Neural cell (in vitro differentiated cells): ENCODE results near the gene NR5A2. TPM values are rescaled to one million over a fixed set of nuclear protein-coding genes. Genes with fewer than 3 reads are reported as not detected.

Source experiments
- H2AFZ ChIP-seq: fragments of 200-600, 300-800 bp; sonication (generic), shearing (Covaris generic); 2 replicates; pipeline ENCODE4 v1.6.0; 2014; ENCODE audit warnings: low read depth, mild to moderate bottlenecking, antibody characterized with exemption, low read length, moderate library complexity
- H3F3A ChIP-seq: fragments of 200-600 bp; shearing (Covaris generic); 2 replicates; pipeline ENCODE4 v1.6.1; 2016; ENCODE audit warnings: mild to moderate bottlenecking, moderate library complexity, mixed read lengths, antibody characterized with exemption, low read length; ENCODE audit not compliant: insufficient read depth, poor library complexity, severe bottlenecking
- H3K27ac ChIP-seq: fragments of 200-600, 300-800 bp; sonication (generic), shearing (Covaris generic); 2 replicates; pipeline ENCODE4 v1.5.1; 2014; ENCODE audit warnings: mild to moderate bottlenecking, low read length, moderate library complexity
- H3K27me3 ChIP-seq: fragments of 300-800, 200-600 bp; sonication (generic), shearing (Covaris generic); 2 replicates; pipeline ENCODE4 v1.6.0; 2014; ENCODE audit warnings: mild to moderate bottlenecking, low read depth, low read length, moderate library complexity; ENCODE audit not compliant: insufficient read depth
- H3K36me3 ChIP-seq: fragments of 300-800, 200-600 bp; sonication (generic), shearing (Covaris generic); 2 replicates; pipeline ENCODE4 v1.5.1; 2014; ENCODE audit warnings: mild to moderate bottlenecking, antibody characterized with exemption, low read length, moderate library complexity; ENCODE audit not compliant: insufficient read depth
- H3K4me2 ChIP-seq: fragments of 300-800, 200-600 bp; sonication (generic), shearing (Covaris generic); 2 replicates; pipeline ENCODE4 v1.6.0; 2014; ENCODE audit warnings: mild to moderate bottlenecking, low read length
- H3K4me3 ChIP-seq: fragments of 300-800, 200-600 bp; sonication (generic), shearing (Covaris generic); 2 replicates; pipeline ENCODE4 v1.5.1; 2014; ENCODE audit warnings: mild to moderate bottlenecking, low read length, moderate library complexity
- H3K79me2 ChIP-seq: fragments of 200-600 bp; shearing (Covaris generic); replicated peaks from 2 replicates; pipeline ENCODE4 v1.6.0; 2014; ENCODE audit warnings: mild to moderate bottlenecking, low read length, moderate library complexity; ENCODE audit not compliant: insufficient read depth
- H3K9ac ChIP-seq: fragments of 300-800, 200-600 bp; sonication (generic), shearing (Covaris generic); 2 replicates; pipeline ENCODE4 v1.6.1; 2016; ENCODE audit warnings: mild to moderate bottlenecking, low read length, mixed read lengths
- H3K9me2 ChIP-seq: fragments of 200-600 bp; shearing (Covaris generic); 2 replicates; pipeline ENCODE4 v1.6.1; 2016; ENCODE audit warnings: mild to moderate bottlenecking, low read length, mixed read lengths; ENCODE audit not compliant: insufficient read depth
- H3K9me3 ChIP-seq: fragments of 200-600, 300-800 bp; sonication (generic), shearing (Covaris generic); 2 replicates; pipeline ENCODE4 v1.6.1; 2016; ENCODE audit warnings: mild to moderate bottlenecking, mixed run types, low read length, moderate library complexity, mixed read lengths
- H4K20me1 ChIP-seq: fragments of 200-600 bp; shearing (Covaris generic); 2 replicates; pipeline ENCODE4 v1.6.1; 2016; ENCODE audit warnings: mild to moderate bottlenecking, mixed run types; ENCODE audit not compliant: insufficient read depth
- CTCF ChIP-seq: fragments of 450-650 bp; IDR thresholded peaks from 2 replicates; pipeline ENCODE4 v1.5.1; 2014; ENCODE audit warnings: antibody characterized with exemption, mild to moderate bottlenecking, moderate library complexity; ENCODE audit not compliant: poor library complexity, severe bottlenecking
- EP300 ChIP-seq: fragments of 450-650 bp; conservative IDR thresholded peaks from 2 replicates; pipeline ENCODE4 v1.6.1; 2014; ENCODE audit warnings: antibody characterized with exemption, mild to moderate bottlenecking, moderate library complexity; ENCODE audit not compliant: poor library complexity, severe bottlenecking
- EZH2 ChIP-seq: fragments of 200-600, 300-800 bp; shearing (Covaris generic), sonication (generic); IDR thresholded peaks from 2 replicates; pipeline ENCODE4 v1.6.1; 2014; ENCODE audit warnings: antibody characterized with exemption, low read length, borderline replicate concordance, mild to moderate bottlenecking; ENCODE audit not compliant: insufficient read depth, poor library complexity, severe bottlenecking
- MXI1 ChIP-seq: fragments of 450-650 bp; conservative IDR thresholded peaks from 2 replicates; pipeline ENCODE4 v1.6.1; 2014; ENCODE audit warnings: antibody characterized with exemption, mild to moderate bottlenecking; ENCODE audit not compliant: poor library complexity, severe bottlenecking
- POLR2AphosphoS5 ChIP-seq: IDR thresholded peaks from 2 replicates; pipeline ENCODE4 v1.6.1; 2012
- RAD21 ChIP-seq: fragments of 450-650 bp; conservative IDR thresholded peaks from 2 replicates; pipeline ENCODE4 v1.6.1; 2014; ENCODE audit warnings: antibody characterized with exemption, mild to moderate bottlenecking, moderate library complexity
- REST ChIP-seq: IDR thresholded peaks from 2 replicates; pipeline ENCODE4 v1.6.1; 2012; ENCODE audit warnings: borderline replicate concordance
- SMC3 ChIP-seq: fragments of 450-650 bp; conservative IDR thresholded peaks from 2 replicates; pipeline ENCODE4 v1.6.1; 2014; ENCODE audit warnings: antibody characterized with exemption, mild to moderate bottlenecking, moderate library complexity; ENCODE audit not compliant: poor library complexity
- TAF1 ChIP-seq: IDR thresholded peaks from 2 replicates; pipeline ENCODE4 v1.6.1; 2012; ENCODE audit warnings: low read depth
- polyA plus RNA-seq: library from polyadenylated mRNA; depleted of rRNA; stranded (reverse); fragments of >200 nt; gene quantifications from 2 replicates; pipeline ENCODE4 v1.2.3, GENCODE V29; 2014

The NR5A2 gene
- polyA plus RNA-seq, 1 donor from 2014 or later = not detected

GRCh38 chr1:199979071-199979470 is 48.4 kb upstream of the NR5A2 start:
- Histone ChIP-seq H2AFZ (no peak overlapping the region), H3K9me3 (no peaks in the 10 kb centered on the region), H3K27me3 (no peaks in the 10 kb centered on the region), H3K79me2 (no peaks in the 10 kb centered on the region), H3K9ac (no peak overlapping the region), H3K36me3 (no peaks in the 10 kb centered on the region), H3K4me3 (no peak overlapping the region), H4K20me1 (no peaks in the 10 kb centered on the region), H3K4me2 (no peak overlapping the region), H3F3A (no peaks in the 10 kb centered on the region), H3K27ac (no peak overlapping the region), H3K9me2 (no peaks in the 10 kb centered on the region)
- TF ChIP-seq MXI1 = no peak
- no peak for TF ChIP-seq REST
- TF ChIP-seq EZH2 = no peak
- no peak for TF ChIP-seq POLR2AphosphoS5
- no peak for TF ChIP-seq EP300
- no peak for TF ChIP-seq RAD21
- TF ChIP-seq CTCF = no peak
- no peak for TF ChIP-seq TAF1
- TF ChIP-seq SMC3 = no peak

- Histone ChIP-seq H3K79me2 (no peaks in the 10 kb centered on the region), H3K36me3 (no peaks in the 10 kb centered on the region), H3K4me3 (no peak overlapping the region), H2AFZ (no peak overlapping the region), H3K9me2 (no peaks in the 10 kb centered on the region), H3K27me3 (no peaks in the 10 kb centered on the region), H4K20me1 (no peaks in the 10 kb centered on the region), H3F3A (no peaks in the 10 kb centered on the region), H3K4me2 (no peak overlapping the region), H3K9ac (no peak overlapping the region), H3K27ac (no peak overlapping the region), H3K9me3 (no peaks in the 10 kb centered on the region)
- no peak for TF ChIP-seq CTCF
- TF ChIP-seq SMC3 = no peak
- TF ChIP-seq MXI1 = no peak
- TF ChIP-seq TAF1 = no peak
- no peak for TF ChIP-seq RAD21
- TF ChIP-seq EP300 = no peak
- TF ChIP-seq POLR2AphosphoS5 = no peak
Measured at GRCh38 chr1:199981584-199981983, 45.9 kb upstream of the NR5A2 start.
